NCI-H2171 (cell line): Measurements from ENCODE around the gene FOXP4.

Source experiments
- DNase-seq: peaks from one replicate; lab custom pipeline; 2025; lab: John Stamatoyannopoulos, UW

The FOXP4 gene

DNA sequence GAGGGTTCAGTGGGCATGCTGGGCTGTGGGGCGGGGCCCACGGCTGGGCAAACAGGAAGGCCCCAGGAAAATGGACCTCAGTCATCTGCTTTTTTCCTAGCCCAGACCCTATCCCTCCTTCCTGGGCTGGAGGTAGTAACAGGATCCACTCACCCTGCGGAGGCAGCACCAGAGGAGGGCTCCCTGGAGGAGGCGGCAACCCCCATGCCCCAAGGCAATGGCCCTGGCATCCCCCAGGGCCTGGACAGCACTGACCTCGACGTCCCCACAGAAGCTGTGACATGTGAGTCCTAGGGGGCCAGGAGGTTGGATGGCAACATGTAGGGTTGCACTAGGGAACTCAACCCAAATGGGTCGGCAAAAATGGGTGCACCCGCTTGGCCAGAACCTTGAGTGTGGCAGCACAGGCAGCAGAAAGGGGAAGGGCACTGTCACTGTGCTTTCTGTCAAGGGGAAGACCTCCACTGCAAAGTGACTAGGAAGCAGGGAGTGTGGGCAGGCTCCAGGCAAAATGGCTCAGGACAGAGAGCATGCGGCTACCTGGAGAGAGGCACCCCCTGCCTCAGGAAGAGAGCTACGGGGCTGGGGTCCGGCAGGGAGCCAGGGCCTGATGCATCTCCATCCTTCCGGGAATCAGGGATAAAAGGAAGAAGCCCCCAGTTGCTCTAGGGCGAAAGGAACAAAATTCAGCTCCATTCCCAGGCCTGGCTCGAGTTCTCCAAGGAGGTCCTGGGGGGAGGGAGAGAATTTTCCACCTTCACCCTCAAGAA lies 100.0 kb downstream of the FOXP4 start:
- DNase-seq: no peak

DNA sequence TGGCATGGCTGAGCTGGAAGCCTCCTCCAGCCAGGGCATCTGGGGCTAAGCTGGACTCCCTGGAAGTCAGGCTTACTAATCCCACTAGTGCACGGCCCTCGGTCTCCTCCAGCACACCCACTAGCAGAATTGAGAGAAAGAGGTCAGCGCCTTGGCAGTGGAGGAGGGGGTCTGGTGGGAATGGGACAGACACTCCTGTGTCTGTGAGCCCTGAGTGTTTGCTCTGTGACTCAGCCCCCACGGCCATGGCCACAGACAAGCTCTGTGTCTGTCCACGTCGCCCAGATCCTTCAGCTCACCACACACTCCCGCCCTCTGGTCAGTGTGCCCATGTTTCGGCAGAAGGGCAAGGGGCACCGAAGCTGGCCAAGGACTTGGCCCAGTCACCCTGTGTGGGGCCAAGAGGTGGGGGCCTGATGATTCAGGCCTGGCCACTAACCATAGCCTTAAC lies 100.9 kb downstream of the FOXP4 start:
- DNase-seq: no peak

DNA sequence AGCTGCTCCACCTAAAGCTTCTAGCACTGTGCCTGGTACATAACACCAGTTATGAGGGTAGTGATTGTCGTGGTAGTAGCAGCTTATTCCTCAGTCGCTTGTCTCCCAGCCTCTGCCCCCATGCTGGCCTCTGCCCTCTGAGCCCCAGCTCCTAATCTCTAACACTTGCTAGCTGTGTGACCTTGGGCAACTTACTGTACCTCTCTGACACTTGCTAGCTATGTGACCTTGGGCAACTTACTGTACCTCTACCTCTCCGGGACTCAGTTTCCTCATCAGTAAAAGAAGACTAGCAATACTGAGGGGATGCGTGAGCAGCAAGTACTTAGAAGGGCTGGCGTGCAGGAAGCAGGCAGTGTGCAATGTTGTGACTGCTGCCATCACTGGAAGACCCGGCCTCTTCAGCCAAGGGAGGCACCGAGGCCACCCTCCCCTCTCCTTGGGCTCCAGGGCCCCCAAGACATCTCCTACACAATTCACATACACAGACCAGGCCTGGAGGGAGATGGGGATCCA lies 101.9 kb downstream of the FOXP4 start:
- no peak for DNase-seq

DNA sequence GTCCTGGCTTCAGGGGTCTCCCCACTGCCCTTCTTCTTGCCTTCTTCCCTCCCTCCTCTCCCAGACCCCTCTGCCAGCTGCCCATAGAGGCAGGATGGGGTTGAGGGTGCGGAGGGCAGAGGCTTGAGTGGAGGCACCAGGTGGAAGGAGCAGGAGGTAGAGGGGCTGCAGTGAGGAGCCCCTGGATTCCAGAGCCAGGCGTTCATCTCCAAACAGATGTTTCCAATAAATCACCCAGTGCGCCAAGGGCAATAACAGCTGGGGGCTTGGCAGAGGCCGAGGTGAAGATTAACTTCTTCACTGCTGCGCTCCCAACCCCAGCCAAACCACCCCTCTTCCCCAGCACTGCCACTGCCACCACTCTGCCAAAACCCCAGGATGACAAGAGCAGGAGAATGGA lies 102.7 kb downstream of the FOXP4 start:
- DNase-seq: no peak

DNA sequence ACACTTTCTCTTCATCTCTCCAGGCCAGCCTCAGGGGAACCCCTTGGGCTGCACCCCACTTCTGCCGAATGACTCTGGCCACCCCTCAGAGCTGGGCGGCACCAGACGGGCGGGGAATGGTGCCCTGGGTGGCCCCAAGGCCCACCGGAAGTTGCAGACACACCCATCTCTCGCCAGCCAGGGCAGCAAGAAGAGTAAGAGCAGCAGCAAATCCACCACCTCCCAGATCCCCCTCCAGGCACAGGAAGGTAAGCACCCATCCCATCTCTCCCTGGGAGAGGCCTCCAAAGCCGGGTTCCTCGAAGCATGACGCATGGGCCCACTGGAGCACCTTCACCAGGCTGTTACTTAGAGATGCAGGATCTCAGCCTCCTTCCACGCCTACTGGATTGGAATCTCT lies 103.4 kb downstream of the FOXP4 start:
- DNase-seq: no peak

DNA sequence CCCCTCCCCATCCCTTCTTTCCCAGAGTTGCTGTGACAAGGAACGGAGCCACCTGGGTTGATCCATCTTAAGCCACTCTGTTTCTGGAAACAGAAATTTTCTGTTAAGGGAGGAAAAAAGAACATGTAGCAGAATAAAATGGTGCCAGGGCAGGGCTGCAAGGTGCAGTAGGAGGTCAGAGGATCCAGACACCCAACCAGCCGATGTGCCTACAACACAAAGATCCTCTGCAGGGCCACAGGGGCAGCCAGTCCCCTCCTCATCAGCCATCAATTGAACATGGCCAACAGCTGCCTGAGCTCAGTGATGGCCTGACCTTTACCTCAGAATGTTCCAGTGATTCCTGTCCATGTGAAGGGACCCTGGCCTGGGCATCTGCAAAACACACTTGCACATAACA lies 103.9 kb downstream of the FOXP4 start:
- no peak for DNase-seq

DNA sequence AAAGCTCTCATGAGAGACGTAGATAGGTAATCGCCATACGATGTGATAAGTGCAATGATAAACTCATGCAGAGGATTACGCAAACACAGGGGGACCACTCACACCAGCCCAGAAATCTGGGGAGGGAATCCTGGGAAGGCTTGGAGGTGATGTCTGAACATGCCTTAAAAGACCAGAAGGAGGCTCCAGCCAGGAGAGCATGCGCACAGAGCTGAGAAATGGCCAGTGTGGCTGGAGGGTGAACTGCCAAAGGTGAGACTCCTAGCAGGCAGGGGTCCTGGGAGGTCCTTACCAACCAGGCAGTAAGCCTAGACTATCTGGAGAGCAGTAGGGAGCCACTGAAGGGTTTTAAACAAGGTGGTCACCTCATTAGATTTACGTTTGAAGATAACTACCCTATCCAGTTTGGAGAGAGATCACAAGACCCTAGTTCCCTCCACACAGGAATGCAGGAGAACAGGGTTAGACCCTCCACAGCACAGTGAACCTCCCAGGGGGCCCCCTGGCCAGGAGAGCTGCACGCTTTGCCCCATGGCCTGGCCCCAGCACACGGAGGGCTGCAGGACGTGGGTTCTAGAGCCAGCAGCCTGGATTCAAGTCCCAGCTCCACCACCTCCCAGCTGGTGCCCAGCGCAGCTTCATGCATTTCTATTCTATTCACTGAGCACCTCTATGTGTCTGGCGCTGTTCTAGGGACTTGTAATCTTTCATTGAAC lies 105.2 kb downstream of the FOXP4 start:
- no peak for DNase-seq
